CD4-positive, alpha-beta T cell (primary cell): ENCODE measurements around the gene WASF1. TPM values are rescaled to one million over a fixed set of nuclear protein-coding genes. Genes with fewer than 3 reads are reported as not detected.

Source experiments
- ATAC-seq: fragments of 200-7000 bp; cut with Tn5 transposase; one replicate; pipeline ENCODE4 v1.10.0; 2022; ENCODE audit warnings: mild to moderate bottlenecking; ENCODE audit not compliant: poor library complexity
- CTCF ChIA-PET: fragments of 350-600 bp; sonication (Branson Sonifier 250); formaldehyde crosslinking; loops from one replicate; lab custom pipeline; 2021; ENCODE audit warnings: antibody characterized with exemption, inconsistent platforms; lab: Charles Lee
- POLR2A ChIA-PET: fragments of 350-600 bp; sonication (Branson Sonifier 250); formaldehyde crosslinking; loops from one replicate; lab custom pipeline; 2021; ENCODE audit warnings: antibody characterized with exemption, inconsistent platforms; lab: Charles Lee
- DNase-seq, 14 experiments: peaks; one replicate each; pipeline ENCODE4 v3.0.0-alpha.2; 2013 to 2020; ENCODE audit warnings: mixed read lengths in 2 of 14
- H3K27ac ChIP-seq, 2 donors: one replicate each; pipeline versions ENCODE4 v1.5.1 to v1.7.0; 2013; ENCODE audit warnings: low read length in 2 of 2, low read depth in 1 of 2, mild to moderate bottlenecking in 1 of 2
- H3K27me3 ChIP-seq, 2 experiments: 1 replicate in 1 of 2; 2 replicates in 1 of 2; pipeline versions ENCODE4 v1.6.1 to v1.7.0; 2013; ENCODE audit warnings: low read length in 2 of 2, control low read depth in 1 of 2, mild to moderate bottlenecking in 1 of 2, moderate library complexity in 1 of 2; ENCODE audit not compliant: insufficient read depth in 2 of 2, control insufficient read depth in 1 of 2
- H3K36me3 ChIP-seq: one replicate; pipeline ENCODE4 v1.6.1; 2013; ENCODE audit warnings: low read length, control low read depth; ENCODE audit not compliant: insufficient read depth
- H3K4me1 ChIP-seq: one replicate; pipeline ENCODE4 v1.6.1; 2013; ENCODE audit warnings: low read length, control low read depth; ENCODE audit not compliant: insufficient read depth
- H3K4me3 ChIP-seq: one replicate; pipeline ENCODE4 v1.5.1; 2013; ENCODE audit warnings: mild to moderate bottlenecking, low read length, moderate library complexity
- H3K9me3 ChIP-seq, 2 experiments: 1 replicate in 1 of 2; 2 replicates in 1 of 2; pipeline versions ENCODE4 v1.6.1 to v1.7.0; 2013; ENCODE audit warnings: low read length in 2 of 2, mild to moderate bottlenecking in 2 of 2, control low read depth in 1 of 2, moderate library complexity in 1 of 2; ENCODE audit not compliant: control insufficient read depth in 1 of 2, insufficient read depth in 1 of 2
- H3K27ac Mint-ChIP-seq: one replicate; pipeline ENCODE4 v1.8.0; 2020; ENCODE audit warnings: mixed read lengths
- H3K27me3 Mint-ChIP-seq: one replicate; pipeline ENCODE4 v1.8.0; 2021; ENCODE audit warnings: mixed read lengths
- H3K36me3 Mint-ChIP-seq: one replicate; pipeline ENCODE4 v1.8.0; 2021; ENCODE audit warnings: low read depth, mixed read lengths
- H3K4me1 Mint-ChIP-seq: one replicate; pipeline ENCODE4 v1.8.0; 2021; ENCODE audit warnings: low read depth, mixed read lengths
- H3K4me3 Mint-ChIP-seq: one replicate; pipeline ENCODE4 v1.8.0; 2020; ENCODE audit warnings: mild to moderate bottlenecking, mixed read lengths
- H3K9me3 Mint-ChIP-seq: one replicate; pipeline ENCODE4 v1.8.0; 2020; ENCODE audit warnings: mixed read lengths
- intact Hi-C, 2 experiments: fragments of 100-400 bp; cut with DNase I in 1 of 2; cut with micrococcal nuclease in 1 of 2; formaldehyde crosslinking; loops; one replicate each; pipeline versions ENCODE4 v1.15.1 to v1.9.0; 2023 to 2025; cut with DNase I, micrococcal nuclease
- total RNA-seq, 174 experiments: library from RNA in 2 of 174; stranded (reverse) in 2 of 174; gene quantifications; one replicate each; pipeline ENCODE4 v1.2.3 and lab custom pipeline; 2021 to 2026
- TF ChIP-seq, protein P1 (sequence below): fragments of 200-600 bp; IDR thresholded peaks from one replicate; pipeline ENCODE4 v1.8.0; 2022; ENCODE audit warnings: antibody characterized with exemption, mild to moderate bottlenecking

The WASF1 gene
- total RNA-seq, 2 experiments from 2014 or later = 0.19 to 0.22 TPM

DNA sequence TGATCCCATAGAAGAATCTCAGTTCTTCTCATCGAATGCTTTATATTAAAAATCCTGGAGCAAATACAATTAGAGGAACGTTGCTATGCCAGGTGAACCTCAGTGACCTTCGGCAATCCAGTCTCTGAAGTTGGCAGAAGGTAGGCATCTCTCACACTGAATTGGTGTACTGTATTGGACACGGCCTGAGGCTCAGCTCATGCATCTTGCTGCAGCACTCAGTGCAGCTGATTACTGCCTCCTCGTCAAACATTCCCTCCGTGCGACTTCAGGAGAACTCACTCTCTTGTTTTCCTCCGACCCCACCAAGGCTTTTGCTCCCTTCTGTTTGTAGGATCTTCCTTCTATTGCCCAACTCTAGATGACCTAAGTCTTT, 110.9 kb downstream of the WASF1 start:
- no peaks in the 10 kb centered on the region for H3K9me3 Mint-ChIP-seq
- Histone ChIP-seq H3K27ac (no peak overlapping the region), H3K36me3 (no peaks in the 10 kb centered on the region), H3K4me3 (no peak overlapping the region), H3K27me3 (peaks cover 0 to 4% of the 10 kb centered on the region in 2 experiments), H3K9me3 (peaks cover 0 to 4% of the 10 kb centered on the region in 2 experiments), H3K4me1 (no peaks in the 10 kb centered on the region)
- H3K4me3 Mint-ChIP-seq = no peak overlapping the region
- intact Hi-C loops = no loop called here
- H3K4me1 Mint-ChIP-seq = no peaks in the 10 kb centered on the region
- no peak for DNase-seq
- no peaks in the 10 kb centered on the region for H3K36me3 Mint-ChIP-seq
- POLR2A ChIA-PET = no interaction called here
- ATAC-seq = no peak
- CTCF ChIA-PET = no interaction called here
- no peak overlapping the region for H3K27ac Mint-ChIP-seq
- H3K27me3 Mint-ChIP-seq = peaks cover 26% of the 10 kb centered on the region
- TF ChIP-seq, protein P1, sequence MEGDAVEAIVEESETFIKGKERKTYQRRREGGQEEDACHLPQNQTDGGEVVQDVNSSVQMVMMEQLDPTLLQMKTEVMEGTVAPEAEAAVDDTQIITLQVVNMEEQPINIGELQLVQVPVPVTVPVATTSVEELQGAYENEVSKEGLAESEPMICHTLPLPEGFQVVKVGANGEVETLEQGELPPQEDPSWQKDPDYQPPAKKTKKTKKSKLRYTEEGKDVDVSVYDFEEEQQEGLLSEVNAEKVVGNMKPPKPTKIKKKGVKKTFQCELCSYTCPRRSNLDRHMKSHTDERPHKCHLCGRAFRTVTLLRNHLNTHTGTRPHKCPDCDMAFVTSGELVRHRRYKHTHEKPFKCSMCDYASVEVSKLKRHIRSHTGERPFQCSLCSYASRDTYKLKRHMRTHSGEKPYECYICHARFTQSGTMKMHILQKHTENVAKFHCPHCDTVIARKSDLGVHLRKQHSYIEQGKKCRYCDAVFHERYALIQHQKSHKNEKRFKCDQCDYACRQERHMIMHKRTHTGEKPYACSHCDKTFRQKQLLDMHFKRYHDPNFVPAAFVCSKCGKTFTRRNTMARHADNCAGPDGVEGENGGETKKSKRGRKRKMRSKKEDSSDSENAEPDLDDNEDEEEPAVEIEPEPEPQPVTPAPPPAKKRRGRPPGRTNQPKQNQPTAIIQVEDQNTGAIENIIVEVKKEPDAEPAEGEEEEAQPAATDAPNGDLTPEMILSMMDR = no peak

DNA sequence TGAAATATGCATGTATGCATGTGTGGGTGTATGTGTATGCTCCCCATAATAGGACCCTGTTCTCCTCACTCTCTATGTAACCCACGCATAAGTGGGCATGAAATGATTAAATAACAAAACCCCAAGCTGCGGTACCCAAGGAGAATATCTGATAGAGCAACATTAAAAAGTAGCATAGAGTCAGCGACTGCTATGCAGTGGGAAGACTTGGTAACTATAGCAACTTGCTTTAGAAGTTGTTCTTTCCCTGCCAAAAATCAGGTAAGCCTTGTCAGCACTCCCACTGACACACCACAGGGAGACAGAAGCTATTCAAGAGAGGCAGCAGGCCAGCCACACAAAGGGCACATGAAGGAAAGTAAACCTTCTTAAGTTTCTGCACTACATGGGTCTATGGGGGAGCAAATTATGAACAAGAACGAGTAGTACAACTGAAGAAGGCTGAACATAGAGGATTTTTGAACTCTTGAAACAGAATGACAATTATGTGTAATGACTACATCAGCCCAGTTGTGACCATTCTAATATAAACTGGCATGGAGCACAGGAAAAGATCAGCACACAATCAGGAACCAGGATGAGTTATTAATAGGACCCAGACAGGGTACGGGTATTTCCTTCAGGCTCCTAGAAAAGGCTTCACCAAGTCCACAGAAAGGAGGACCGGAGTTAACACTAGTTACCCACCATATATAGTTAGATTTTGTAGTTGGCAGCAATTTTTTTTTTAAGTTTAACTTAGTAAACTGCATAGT, 111.5 kb downstream of the WASF1 start:
- Mint-ChIP-seq H3K4me1 (no peaks in the 10 kb centered on the region), H3K4me3 (no peak overlapping the region), H3K27me3 (peaks cover 31% of the 10 kb centered on the region), H3K36me3 (no peaks in the 10 kb centered on the region), H3K27ac (no peak overlapping the region), H3K9me3 (no peaks in the 10 kb centered on the region)
- Histone ChIP-seq H3K27ac (no peak overlapping the region), H3K4me1 (no peaks in the 10 kb centered on the region), H3K9me3 (peaks cover 0 to 4% of the 10 kb centered on the region in 2 experiments), H3K4me3 (no peak overlapping the region), H3K36me3 (no peaks in the 10 kb centered on the region), H3K27me3 (peaks cover 0 to 7% of the 10 kb centered on the region in 2 experiments)
- TF ChIP-seq, protein P1 = no peak
- intact Hi-C loops = no loop called here
- ATAC-seq (no peak), DNase-seq (no peak)
- POLR2A ChIA-PET = no interaction called here
- CTCF ChIA-PET = interaction anchor here (0.6 kb wide), 1 partner anchor 897 kb away, joined by 3 read pairs; no protein-coding TSS in a partner anchor

DNA sequence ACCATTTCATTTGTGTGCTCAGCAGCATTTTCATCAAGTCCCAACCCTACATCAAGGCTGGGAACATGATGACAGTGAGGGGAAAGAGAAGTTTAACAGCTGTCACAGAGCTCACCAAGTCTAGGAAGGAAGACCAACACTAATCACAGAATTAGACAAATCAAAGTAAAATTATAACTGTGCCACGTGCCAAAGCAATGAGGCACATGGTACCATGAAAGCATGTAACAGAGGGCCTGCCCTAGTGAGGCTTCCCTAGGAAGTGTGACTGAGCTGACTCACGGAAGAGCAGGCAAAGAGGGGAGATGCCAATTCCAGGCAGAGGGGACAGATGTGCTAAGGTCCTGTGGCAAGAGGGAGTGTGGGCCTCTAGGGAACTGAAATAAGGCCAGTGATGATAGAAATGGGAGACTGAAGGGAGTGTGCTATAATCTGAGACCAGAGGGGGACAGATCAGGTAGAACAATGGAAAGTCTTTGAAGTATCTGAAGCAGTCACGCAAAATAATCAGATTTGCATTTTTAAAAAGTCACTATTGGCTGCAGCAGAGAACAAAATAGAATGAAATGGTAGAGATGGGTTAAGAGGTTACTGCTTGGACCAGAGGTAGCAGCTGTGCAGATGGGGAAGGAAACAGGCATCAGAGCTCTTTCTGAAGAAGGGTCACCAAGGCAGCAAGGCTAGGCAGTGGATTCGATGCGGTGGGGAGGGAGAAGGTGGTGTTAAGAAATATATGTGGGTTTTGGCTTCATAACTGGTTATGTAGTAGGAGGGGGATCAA, 114.5 kb downstream of the WASF1 start:
- Histone ChIP-seq H3K36me3 (no peaks in the 10 kb centered on the region), H3K4me3 (no peak overlapping the region), H3K27me3 (peaks cover 13 to 22% of the 10 kb centered on the region in 2 experiments), H3K9me3 (peaks cover 0 to 4% of the 10 kb centered on the region in 2 experiments), H3K27ac (no peak overlapping the region), H3K4me1 (no peaks in the 10 kb centered on the region)
- CTCF ChIA-PET = no interaction called here
- Mint-ChIP-seq H3K9me3 (no peaks in the 10 kb centered on the region), H3K36me3 (no peaks in the 10 kb centered on the region), H3K27ac (no peak overlapping the region), H3K27me3 (peaks cover 34% of the 10 kb centered on the region), H3K4me3 (no peak overlapping the region), H3K4me1 (no peaks in the 10 kb centered on the region)
- POLR2A ChIA-PET = no interaction called here
- DNase-seq = no peak
- intact Hi-C loops = no loop called here
- ATAC-seq = no peak
- TF ChIP-seq, protein P1 = no peak
